Liver (tissue), 9 donors: ENCODE data around the gene GPALPP1. TPM values are rescaled to one million over a fixed set of nuclear protein-coding genes. Genes with fewer than 3 reads are reported as not detected.

ENCODE experiments used
- DNase-seq: peaks from one replicate; pipeline ENCODE4 v3.0.0-alpha.2; 2017; ENCODE audit warnings: low spot score
- H3K27ac ChIP-seq, 2 donors: one replicate each; pipeline ENCODE4 v1.7.0; 2013; ENCODE audit warnings: inconsistent platforms in 2 of 2, low read length in 2 of 2, control low read depth in 1 of 2, low read depth in 1 of 2, mild to moderate bottlenecking in 1 of 2
- H3K27me3 ChIP-seq, 4 donors: one replicate each; pipeline versions ENCODE4 v1.6.1 to v1.7.0; 2013; ENCODE audit warnings: low read length in 3 of 4, inconsistent platforms in 1 of 4, mild to moderate bottlenecking in 1 of 4, moderate library complexity in 1 of 4; ENCODE audit not compliant: control insufficient read depth in 4 of 4, insufficient read depth in 4 of 4
- H3K36me3 ChIP-seq, 4 donors: one replicate each; pipeline versions ENCODE4 v1.6.1 to v1.7.0; 2013; ENCODE audit warnings: low read length in 3 of 4, mild to moderate bottlenecking in 3 of 4, low read depth in 1 of 4, moderate library complexity in 1 of 4; ENCODE audit not compliant: control insufficient read depth in 4 of 4, insufficient read depth in 3 of 4
- H3K4me1 ChIP-seq, 4 donors: one replicate each; pipeline versions ENCODE4 v1.6.1 to v1.7.0; 2013; ENCODE audit warnings: low read length in 3 of 4, mild to moderate bottlenecking in 3 of 4, moderate library complexity in 1 of 4; ENCODE audit not compliant: control insufficient read depth in 4 of 4, insufficient read depth in 4 of 4
- H3K4me3 ChIP-seq, 3 donors: one replicate each; pipeline versions ENCODE4 v1.6.1 to v1.7.0; 2013; ENCODE audit warnings: low read length in 3 of 3, control low read depth in 1 of 3, low read depth in 1 of 3, mild to moderate bottlenecking in 1 of 3
- H3K9ac ChIP-seq, 2 donors: one replicate each; pipeline ENCODE4 v1.7.0; 2013; ENCODE audit warnings: low read length in 2 of 2, mild to moderate bottlenecking in 2 of 2, moderate library complexity in 2 of 2, control low read depth in 1 of 2, low read depth in 1 of 2
- H3K9me3 ChIP-seq, 4 donors: one replicate each; pipeline versions ENCODE4 v1.6.1 to v1.7.0; 2013; ENCODE audit warnings: low read length in 3 of 4; ENCODE audit not compliant: control insufficient read depth in 4 of 4
- ATF3 ChIP-seq: IDR thresholded peaks from 2 replicates; pipeline ENCODE4 v1.6.1; 2016; ENCODE audit warnings: antibody characterized with exemption
- CTCF ChIP-seq: fragments of 150-350 bp; IDR thresholded peaks from 2 replicates; pipeline ENCODE4 v1.5.1; 2017; ENCODE audit warnings: improper control_type of control experiment, low read depth, low read length; ENCODE audit not compliant: missing input control
- EGR1 ChIP-seq, 2 donors: IDR thresholded peaks; 2 replicates each; pipeline ENCODE4 v1.6.1; 2016 to 2018; ENCODE audit warnings: antibody characterized with exemption in 2 of 2, low read depth in 2 of 2
- FOXA2 ChIP-seq: IDR thresholded peaks from 2 replicates; pipeline ENCODE4 v1.6.1; 2016; ENCODE audit warnings: antibody characterized with exemption
- GABPA ChIP-seq, 2 donors: IDR thresholded peaks in 1 of 2; conservative IDR thresholded peaks in 1 of 2; 2 replicates each; pipeline ENCODE4 v1.6.1; 2016; ENCODE audit warnings: antibody characterized with exemption in 2 of 2, mild to moderate bottlenecking in 1 of 2, moderate library complexity in 1 of 2
- HNF4A ChIP-seq, 2 donors: conservative IDR thresholded peaks; 2 replicates each; pipeline ENCODE4 v1.6.1; 2016; ENCODE audit warnings: antibody characterized with exemption in 2 of 2, mild to moderate bottlenecking in 2 of 2
- HNF4G ChIP-seq: IDR thresholded peaks from 2 replicates; pipeline ENCODE4 v1.6.1; 2016; ENCODE audit warnings: antibody characterized with exemption
- JUND ChIP-seq, 2 donors: IDR thresholded peaks; 2 replicates each; pipeline ENCODE4 v1.6.1; 2016; ENCODE audit warnings: antibody characterized with exemption in 2 of 2
- MAX ChIP-seq: IDR thresholded peaks from 2 replicates; pipeline ENCODE4 v1.6.1; 2016; ENCODE audit warnings: antibody characterized with exemption
- NR2F2 ChIP-seq: IDR thresholded peaks from 2 replicates; pipeline ENCODE4 v1.6.1; 2016; ENCODE audit warnings: antibody characterized with exemption
- RAD21 ChIP-seq, 2 donors: IDR thresholded peaks; 2 replicates each; pipeline ENCODE4 v1.6.1; 2016; ENCODE audit warnings: antibody characterized with exemption in 2 of 2, mild to moderate bottlenecking in 2 of 2
- RXRA ChIP-seq, 2 donors: IDR thresholded peaks; 2 replicates each; pipeline ENCODE4 v1.6.1; 2017 to 2018; ENCODE audit warnings: antibody characterized with exemption in 2 of 2, mild to moderate bottlenecking in 1 of 2
- SP1 ChIP-seq: IDR thresholded peaks from 2 replicates; pipeline ENCODE4 v1.6.1; 2018; ENCODE audit warnings: antibody characterized with exemption, mild to moderate bottlenecking
- TAF1 ChIP-seq: conservative IDR thresholded peaks from 2 replicates; pipeline ENCODE4 v1.6.1; 2016; ENCODE audit warnings: antibody characterized with exemption, mild to moderate bottlenecking
- YY1 ChIP-seq: IDR thresholded peaks from 2 replicates; pipeline ENCODE4 v1.6.1; 2016; ENCODE audit warnings: antibody characterized with exemption, mild to moderate bottlenecking
- WGBS: extraction: QIAGEN DNeasy Blood & Tissue Kit; methylation state at CpG from one replicate; pipeline ENCODE4 v1.1.7; 2013; 5-methylcytosine and 5-hydroxymethylcytosine counted together
- polyA plus RNA-seq, 2 donors: library from polyadenylated mRNA; stranded (reverse) in 1 of 2; unstranded in 1 of 2; fragments of 200-250 nt in 1 of 2; fragments of >200 nt in 1 of 2; fragmentation: Nextera tagmentation in 1 of 2; extraction: Ambion mirVana in 1 of 2; gene quantifications; one replicate each; pipeline versions ENCODE4 v1.2.1 to v1.2.3, GENCODE V29; 2013 to 2015
- total RNA-seq, 2 donors: library from RNA; depleted of rRNA; stranded (reverse); fragments of >200 nt; gene quantifications; one replicate each; pipeline ENCODE4 v1.2.3, GENCODE V29; 2014
- TF ChIP-seq, protein P1 (sequence below): IDR thresholded peaks from 2 replicates; pipeline ENCODE4 v1.6.1; 2016; ENCODE audit warnings: antibody characterized with exemption, mild to moderate bottlenecking
- donor health status: healthy.
- donor health status: healthy.
- donor health status: healthy.
- donor health status: healthy.
- donor health status: healthy.

Gene GPALPP1
- total and polyA plus RNA-seq, 4 donors = 4.7 to 15.7 (median 10.0) TPM

DNA sequence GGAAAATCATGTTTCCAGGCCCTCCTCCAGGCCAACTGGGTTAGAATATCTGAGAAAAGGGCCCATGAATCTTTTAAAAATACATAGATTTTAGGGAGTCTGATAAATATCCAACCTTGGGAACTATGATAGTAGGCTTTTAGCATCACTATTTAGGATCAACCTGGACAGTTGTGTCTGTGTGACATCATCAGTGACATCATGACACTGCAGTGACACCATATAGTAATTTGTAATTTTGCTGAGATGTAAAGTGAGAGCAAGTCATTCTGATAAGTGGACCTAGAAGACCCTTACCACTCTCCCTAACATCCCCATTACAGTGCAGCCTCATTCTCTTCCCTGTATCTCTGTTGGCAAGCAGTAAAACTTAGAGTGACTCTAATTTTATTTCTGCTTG is 14.1 kb downstream of the GPALPP1 start:
- no peak overlapping the region for H3K4me3 ChIP-seq
- peaks cover 3 to 26% (median 13%) of the 10 kb centered on the region in 4 donors for H3K36me3 ChIP-seq
- no peaks in the 10 kb centered on the region for H3K9me3 ChIP-seq
- H3K9ac ChIP-seq = no peak overlapping the region
- H3K4me1 ChIP-seq = no peaks in the 10 kb centered on the region
- DNase-seq = no peak
- H3K27ac ChIP-seq = no peak overlapping the region
- H3K27me3 ChIP-seq = no peaks in the 10 kb centered on the region
- TF ChIP-seq RAD21 (IDR thresholded peaks at IDR 0.05) (no peak), FOXA2 (no peak), JUND (IDR thresholded peaks at IDR 0.05) (no peak), GABPA (IDR thresholded peaks at IDR 0.05 in 1 of 2, conservative IDR thresholded peaks at IDR 0.05 in 1 of 2) (no peak), NR2F2 (no peak), HNF4G (no peak), RXRA (IDR thresholded peaks at IDR 0.05) (no peak), ATF3 (no peak)

GRCh38 chr13:45004096-45004495 is 14.8 kb downstream of the GPALPP1 start:
- peaks cover 3 to 30% (median 15%) of the 10 kb centered on the region in 4 donors for H3K36me3 ChIP-seq
- WGBS = 98% methylated on average over 2 of the region's 2 CpGs
- no peak for DNase-seq
- TF ChIP-seq MAX (no peak), TAF1 (no peak), EGR1 (IDR thresholded peaks at IDR 0.05; ENCODE audit: low read depth in 2 of 2) (no peak), GABPA (IDR thresholded peaks at IDR 0.05 in 1 of 2, conservative IDR thresholded peaks at IDR 0.05 in 1 of 2) (no peak), HNF4A (conservative IDR thresholded peaks at IDR 0.05) (no peak), YY1 (no peak), JUND (IDR thresholded peaks at IDR 0.05) (no peak)
- no peak overlapping the region for H3K9ac ChIP-seq
- no peaks in the 10 kb centered on the region for H3K27me3 ChIP-seq
- no peaks in the 10 kb centered on the region for H3K9me3 ChIP-seq
- H3K4me3 ChIP-seq = no peak overlapping the region
- no peaks in the 10 kb centered on the region for H3K4me1 ChIP-seq
- no peak overlapping the region for H3K27ac ChIP-seq

DNA sequence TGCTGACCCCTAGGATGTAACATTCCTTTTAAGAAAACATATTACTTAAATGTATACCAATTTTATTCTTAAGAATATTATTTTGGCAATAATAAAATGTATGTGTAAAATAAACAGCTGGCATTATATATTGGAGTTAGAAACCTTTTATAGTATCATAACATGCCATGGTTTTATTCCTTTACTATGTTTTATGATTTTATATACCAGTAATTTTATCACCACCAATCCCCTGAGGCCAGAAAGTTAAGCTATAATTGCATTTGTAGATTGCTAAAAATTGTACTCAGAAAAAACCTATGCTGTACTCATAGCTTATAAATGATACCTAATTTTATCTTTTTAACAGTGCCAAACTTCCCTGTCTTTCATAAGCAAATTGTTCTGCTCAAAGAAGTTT is 17.9 kb downstream of the GPALPP1 start:
- H3K9me3 ChIP-seq = no peaks in the 10 kb centered on the region
- H3K27me3 ChIP-seq = no peaks in the 10 kb centered on the region
- no peaks in the 10 kb centered on the region for H3K4me1 ChIP-seq
- TF ChIP-seq NR2F2 = no peak
- no peak for TF ChIP-seq HNF4A (conservative IDR thresholded peaks at IDR 0.05)
- TF ChIP-seq ATF3 = no peak
- TF ChIP-seq MAX = no peak
- TF ChIP-seq, protein P1, sequence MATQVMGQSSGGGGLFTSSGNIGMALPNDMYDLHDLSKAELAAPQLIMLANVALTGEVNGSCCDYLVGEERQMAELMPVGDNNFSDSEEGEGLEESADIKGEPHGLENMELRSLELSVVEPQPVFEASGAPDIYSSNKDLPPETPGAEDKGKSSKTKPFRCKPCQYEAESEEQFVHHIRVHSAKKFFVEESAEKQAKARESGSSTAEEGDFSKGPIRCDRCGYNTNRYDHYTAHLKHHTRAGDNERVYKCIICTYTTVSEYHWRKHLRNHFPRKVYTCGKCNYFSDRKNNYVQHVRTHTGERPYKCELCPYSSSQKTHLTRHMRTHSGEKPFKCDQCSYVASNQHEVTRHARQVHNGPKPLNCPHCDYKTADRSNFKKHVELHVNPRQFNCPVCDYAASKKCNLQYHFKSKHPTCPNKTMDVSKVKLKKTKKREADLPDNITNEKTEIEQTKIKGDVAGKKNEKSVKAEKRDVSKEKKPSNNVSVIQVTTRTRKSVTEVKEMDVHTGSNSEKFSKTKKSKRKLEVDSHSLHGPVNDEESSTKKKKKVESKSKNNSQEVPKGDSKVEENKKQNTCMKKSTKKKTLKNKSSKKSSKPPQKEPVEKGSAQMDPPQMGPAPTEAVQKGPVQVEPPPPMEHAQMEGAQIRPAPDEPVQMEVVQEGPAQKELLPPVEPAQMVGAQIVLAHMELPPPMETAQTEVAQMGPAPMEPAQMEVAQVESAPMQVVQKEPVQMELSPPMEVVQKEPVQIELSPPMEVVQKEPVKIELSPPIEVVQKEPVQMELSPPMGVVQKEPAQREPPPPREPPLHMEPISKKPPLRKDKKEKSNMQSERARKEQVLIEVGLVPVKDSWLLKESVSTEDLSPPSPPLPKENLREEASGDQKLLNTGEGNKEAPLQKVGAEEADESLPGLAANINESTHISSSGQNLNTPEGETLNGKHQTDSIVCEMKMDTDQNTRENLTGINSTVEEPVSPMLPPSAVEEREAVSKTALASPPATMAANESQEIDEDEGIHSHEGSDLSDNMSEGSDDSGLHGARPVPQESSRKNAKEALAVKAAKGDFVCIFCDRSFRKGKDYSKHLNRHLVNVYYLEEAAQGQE = no peak
- no peak for TF ChIP-seq JUND (IDR thresholded peaks at IDR 0.05)
- no peak for TF ChIP-seq CTCF
- TF ChIP-seq SP1 = no peak
- TF ChIP-seq HNF4G = no peak
- no peak for TF ChIP-seq TAF1
- TF ChIP-seq RXRA (IDR thresholded peaks at IDR 0.05) = no peak
- no peak for TF ChIP-seq GABPA (IDR thresholded peaks at IDR 0.05 in 1 of 2, conservative IDR thresholded peaks at IDR 0.05 in 1 of 2)
- TF ChIP-seq EGR1 (IDR thresholded peaks at IDR 0.05; ENCODE audit: low read depth in 2 of 2) = no peak
- H3K27ac ChIP-seq = no peak overlapping the region
- no peak for DNase-seq
- peaks cover 4 to 31% (median 26%) of the 10 kb centered on the region in 4 donors for H3K36me3 ChIP-seq
- no peak overlapping the region for H3K9ac ChIP-seq
- H3K4me3 ChIP-seq = no peak overlapping the region
